ENCODE results near the gene IL1A.

IL1A gene

GRCh38 chr2:112818094-112818902, 34.0 kb upstream of the IL1A start:
- no peak for DNase-seq (ENCODE audit: low spot score)

GRCh38 chr2:112817082-112817689, 32.9 kb upstream of the IL1A start:
- no peak for DNase-seq (ENCODE audit: low spot score)

DNA sequence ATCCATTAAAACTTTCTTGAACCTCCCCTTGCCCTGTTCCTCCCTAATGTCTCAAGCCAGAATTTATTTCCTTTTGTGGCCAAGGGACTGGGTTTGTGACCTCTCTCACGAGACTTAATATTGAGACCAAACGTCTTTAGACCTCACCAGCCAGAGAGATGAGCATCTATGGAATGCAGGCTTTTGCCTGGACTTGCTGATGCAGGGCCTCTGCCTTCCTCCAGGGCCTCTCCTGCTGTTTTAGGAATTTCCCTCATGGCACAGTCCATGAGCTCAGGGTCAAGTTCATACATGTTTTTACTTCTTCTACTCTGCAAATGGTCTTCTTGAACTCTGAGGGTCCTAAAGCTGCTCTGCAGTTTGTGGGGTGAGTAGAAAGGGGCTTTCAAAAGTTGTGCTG, 30.0 kb upstream of the IL1A start:
- no peak for DNase-seq (ENCODE audit: low spot score)

DNA sequence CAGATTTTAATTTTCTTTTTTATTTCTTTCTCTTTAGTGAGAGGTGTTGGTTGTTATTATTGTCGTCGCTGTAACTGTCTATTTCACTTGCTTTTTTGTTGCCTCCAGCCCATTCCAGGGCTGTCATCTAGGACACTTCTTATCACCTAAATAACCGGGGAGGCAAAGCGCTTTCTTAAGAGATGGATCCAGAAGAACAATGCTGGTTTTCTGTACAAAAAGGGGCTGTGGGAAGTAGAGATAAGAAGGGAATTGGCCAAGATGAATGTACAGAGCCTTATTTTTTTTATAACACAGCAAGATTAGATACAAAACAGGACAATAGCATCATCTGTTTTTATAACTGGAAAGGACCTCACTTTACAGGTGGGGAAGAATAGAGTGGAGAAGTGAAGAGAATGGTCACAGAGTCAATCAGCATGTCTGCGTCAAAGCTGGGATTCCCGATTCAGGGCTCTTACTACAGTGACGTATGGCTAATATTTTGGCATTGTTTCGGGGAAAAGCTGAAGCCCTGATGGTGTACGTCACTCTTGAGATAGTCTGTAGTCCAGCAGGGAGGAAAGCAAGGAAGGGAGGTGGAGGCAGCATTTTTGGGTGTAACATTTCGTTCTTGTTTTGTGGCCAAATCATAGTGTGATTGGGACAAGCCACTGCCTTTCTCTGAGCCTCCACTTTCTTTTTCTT, 29.1 kb upstream of the IL1A start:
- DNase-seq (ENCODE audit: low spot score), result no peak

DNA sequence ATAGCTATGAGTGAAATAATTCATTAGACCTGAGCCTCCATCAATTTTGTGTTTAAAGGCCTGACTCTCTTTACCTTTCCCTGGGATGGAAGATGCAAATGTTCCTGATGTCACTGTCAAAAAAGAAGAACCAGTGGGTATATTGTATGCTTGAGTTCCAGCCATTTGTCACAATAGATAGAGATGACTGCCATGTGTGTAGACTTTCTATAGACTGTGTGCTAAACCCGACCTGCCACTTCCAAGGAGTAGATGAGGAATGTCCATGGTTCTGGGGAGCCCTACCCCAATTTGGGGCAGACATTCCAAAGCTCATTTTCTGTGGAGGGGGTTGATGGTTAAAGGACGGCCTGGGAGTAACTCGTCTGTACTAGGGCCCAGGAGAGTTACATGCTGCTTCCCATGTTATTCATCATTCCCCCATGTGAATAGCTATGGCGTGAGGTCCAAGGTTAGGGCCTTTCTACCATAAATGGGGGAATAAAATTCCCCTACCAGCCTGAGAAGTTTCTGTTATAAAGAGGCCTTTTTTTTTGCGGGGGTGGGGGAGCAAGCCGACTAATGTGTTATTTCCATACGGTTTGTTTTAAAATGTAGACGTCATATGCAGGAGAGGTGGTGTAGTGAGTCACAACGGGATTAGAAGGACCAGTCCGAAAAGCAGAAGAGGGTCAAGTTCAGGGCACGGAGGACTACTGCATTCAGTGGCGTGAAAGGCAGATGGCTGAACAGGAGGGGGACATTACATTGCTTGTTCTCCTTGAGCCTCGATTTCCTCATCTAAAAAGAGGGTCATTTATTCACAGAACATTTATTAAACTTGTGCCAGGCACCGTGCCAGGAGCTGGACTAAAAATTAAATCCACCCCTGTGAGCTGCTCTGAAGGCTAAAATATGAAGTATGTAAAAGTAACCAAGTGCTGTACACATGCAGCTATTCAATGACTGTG, 28.3 kb upstream of the IL1A start:
- no peak for DNase-seq (ENCODE audit: low spot score)

GRCh38 chr2:112811841-112812306, 27.6 kb upstream of the IL1A start:
- peak; percentile 28 for DNase-seq (ENCODE audit: low spot score)

GRCh38 chr2:112811276-112811831, 27.1 kb upstream of the IL1A start:
- DNase-seq (ENCODE audit: low spot score), result no peak

- DNase-seq (ENCODE audit: low spot score), result no peak
Observed at GRCh38 chr2:112809112-112809511, 24.8 kb upstream of the IL1A start.

GRCh38 chr2:112807233-112807807, 23.0 kb upstream of the IL1A start:
- no peak for DNase-seq (ENCODE audit: low spot score)

DNA sequence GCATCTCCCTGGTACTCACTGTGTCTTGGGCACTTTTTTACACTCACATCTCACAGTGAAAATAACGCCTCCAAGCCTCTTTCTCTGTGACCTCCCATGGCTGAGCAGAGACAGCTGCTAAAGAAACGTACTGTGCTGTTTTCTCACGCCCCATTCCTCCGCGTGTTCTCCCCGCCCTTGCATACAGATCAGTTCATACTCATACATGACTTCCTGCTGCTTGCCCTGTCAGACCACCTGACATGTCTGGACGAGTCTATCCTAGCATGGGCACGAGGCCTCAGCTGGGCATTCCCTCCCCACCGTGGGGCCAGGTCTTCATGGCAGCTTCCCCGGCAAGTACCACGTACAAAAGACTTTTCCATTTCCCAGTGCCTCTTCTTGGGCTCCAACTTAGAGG, 21.2 kb upstream of the IL1A start:
- DNase-seq (ENCODE audit: low spot score), result no peak

DNA sequence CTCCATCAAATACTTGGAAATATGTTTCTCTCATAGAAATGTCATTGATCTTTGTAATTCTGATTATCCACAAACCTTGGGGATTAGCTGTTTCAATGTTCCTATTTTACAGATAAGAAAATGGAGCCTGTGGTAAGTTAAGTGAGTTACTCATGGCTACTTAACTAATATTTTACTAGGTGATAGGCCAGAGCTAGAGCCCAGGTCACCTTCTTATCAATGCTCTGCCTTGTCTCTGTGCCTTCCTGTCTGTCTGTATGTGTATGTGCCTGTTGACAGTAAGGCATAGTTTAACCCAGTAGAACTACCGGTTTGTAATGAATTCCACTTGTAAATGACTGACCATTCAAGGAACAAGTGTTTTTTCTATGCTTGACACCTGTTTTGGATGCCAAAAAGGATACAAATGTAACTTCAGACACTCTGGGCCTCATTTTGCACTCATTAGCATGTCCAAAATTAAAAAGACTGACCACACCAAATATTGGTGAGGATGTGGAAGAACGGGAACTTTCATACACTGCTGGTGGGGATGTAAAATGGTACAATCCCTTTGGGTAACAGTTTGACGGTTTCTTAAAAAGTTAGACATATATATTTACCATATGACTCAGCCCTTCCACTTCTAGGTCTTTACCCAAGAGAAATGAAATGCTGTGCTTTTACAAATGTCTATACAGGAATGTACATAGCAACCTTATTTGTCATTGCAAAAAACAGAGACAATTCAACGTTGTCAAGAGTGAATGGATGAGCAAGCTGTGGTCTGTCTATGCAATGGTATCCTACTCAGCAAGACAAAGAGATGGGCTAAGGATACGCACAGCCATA, 19.6 kb upstream of the IL1A start:
- no peak for DNase-seq (ENCODE audit: low spot score)

- DNase-seq (ENCODE audit: low spot score), result no peak
Observed at GRCh38 chr2:112800881-112801583, 16.7 kb upstream of the IL1A start.

GRCh38 chr2:112798979-112799975, 15.0 kb upstream of the IL1A start:
- DNase-seq (ENCODE audit: low spot score), result no peak

DNA sequence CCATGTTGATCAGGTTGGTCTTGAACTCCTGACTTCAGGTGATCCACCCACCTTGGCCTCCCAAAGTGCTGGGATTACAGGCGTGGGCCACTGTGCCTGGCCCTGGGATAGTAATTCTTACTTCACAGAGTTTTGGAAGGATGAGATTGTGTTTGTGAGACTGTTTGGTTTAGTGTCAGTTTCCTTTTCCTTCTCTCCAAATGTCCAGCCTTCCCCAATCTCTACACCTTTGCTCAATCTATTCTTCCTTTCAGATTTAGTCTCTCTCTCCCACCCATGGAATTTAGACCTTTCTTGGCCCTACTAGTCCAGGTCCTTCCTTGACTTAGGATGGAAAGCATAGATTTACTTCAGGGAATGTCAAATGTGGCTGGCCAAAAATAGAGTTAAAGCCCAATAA, 12.2 kb upstream of the IL1A start:
- no peak for DNase-seq (ENCODE audit: low spot score)

GRCh38 chr2:112795774-112796173, 11.5 kb upstream of the IL1A start:
- DNase-seq (ENCODE audit: low spot score), result no peak

DNA sequence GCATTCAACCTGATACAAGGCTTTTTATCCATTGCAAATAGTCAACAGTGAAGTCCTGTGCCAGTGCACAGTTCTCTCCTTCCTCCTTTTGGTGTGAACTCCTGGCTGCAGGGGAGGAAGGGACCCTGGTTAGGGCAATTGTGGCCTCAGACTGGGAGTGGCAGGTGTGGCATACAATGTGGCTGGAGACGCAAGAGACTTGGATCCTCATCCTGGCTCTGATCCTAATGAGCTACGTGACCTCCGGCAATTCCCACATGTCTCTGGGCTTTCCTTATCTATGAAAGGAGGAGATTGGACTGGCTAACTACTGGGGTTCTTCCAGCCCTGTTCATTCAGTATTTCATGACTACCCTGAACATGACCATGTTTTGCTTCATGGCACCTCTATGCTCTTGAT, 10.5 kb upstream of the IL1A start:
- DNase-seq (ENCODE audit: low spot score), result no peak

DNA sequence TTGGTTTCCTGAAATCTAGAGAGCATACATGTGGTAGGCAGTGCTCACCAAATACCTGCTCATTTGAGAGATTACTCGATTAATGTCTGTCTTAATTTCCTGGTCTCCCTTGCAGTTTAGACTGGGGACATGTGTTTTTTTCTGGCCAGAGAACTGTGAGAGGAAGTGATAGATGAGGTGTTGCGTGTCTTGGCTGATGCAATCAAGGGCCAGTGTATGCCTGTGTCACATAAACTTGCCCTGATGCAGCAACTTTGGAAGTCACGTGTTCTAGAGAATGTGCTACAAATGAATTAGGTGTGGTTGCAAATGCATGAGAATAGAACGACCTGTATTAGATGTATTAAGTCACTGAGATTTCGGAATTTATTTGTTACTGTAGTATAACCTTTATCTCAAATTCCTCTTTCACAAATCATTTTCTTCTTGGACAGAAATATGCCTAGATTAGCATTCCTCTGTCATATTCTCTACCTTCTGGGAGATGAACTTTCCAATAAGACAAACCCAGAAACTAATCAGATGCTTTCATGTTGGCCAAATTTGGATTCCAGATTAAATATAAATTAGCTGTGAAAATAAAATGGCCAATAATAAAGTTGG, 9.9 kb upstream of the IL1A start:
- DNase-seq (ENCODE audit: low spot score), result peak; percentile 37

GRCh38 chr2:112793449-112793978, 9.2 kb upstream of the IL1A start:
- DNase-seq (ENCODE audit: low spot score), result no peak
